ENCODE results near the gene SETDB2.
"Not testable (repeated sequence)": the region's sequence is repeated elsewhere in the genome, so short reads cannot be mapped to it uniquely, and the experiment has no call there.

SETDB2 gene

DNA sequence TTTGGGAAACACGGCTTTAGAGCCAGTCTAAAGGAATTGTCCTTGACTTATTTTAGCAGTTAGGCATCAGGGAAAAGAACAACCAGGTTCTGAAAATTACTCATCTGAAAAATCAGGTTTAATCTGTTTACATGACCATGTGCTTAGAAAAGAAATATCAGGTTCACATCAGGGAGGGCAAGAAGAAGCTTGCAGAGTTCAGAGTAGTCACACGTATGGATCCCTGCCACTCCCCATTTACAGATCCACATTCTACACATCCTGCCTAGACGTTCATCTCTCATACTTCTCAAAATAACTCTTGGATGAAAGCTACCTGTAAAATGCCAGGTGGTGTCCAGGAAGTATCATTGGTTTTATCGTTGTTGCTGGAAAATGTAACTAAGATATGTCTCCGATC, 37.7 kb downstream of the SETDB2 start:
- DNase-seq, result no peak

- no peak for DNase-seq
These were observed 44.5 kb downstream of the SETDB2 start for GRCh38 chr13:49488563-49488962.

DNA sequence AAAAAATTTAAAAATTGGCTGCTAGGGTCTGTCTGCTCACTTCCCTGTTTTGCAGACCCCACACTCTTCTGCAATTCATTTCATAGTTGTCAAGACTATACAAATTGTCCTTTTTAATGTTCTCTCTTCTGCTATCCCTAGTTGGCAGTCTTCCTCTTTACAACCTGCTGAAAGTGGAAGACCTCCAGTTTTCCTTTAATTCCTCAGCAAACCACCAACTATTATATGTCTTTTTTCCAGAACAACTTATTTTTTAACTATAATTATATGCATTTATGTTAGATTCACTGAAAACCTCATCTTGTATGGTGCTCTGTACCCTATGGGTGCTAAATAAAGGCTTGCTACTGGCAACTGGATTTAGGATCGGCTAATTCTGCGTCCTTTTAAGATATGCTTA, 50.6 kb downstream of the SETDB2 start:
- DNase-seq, result no peak

DNA sequence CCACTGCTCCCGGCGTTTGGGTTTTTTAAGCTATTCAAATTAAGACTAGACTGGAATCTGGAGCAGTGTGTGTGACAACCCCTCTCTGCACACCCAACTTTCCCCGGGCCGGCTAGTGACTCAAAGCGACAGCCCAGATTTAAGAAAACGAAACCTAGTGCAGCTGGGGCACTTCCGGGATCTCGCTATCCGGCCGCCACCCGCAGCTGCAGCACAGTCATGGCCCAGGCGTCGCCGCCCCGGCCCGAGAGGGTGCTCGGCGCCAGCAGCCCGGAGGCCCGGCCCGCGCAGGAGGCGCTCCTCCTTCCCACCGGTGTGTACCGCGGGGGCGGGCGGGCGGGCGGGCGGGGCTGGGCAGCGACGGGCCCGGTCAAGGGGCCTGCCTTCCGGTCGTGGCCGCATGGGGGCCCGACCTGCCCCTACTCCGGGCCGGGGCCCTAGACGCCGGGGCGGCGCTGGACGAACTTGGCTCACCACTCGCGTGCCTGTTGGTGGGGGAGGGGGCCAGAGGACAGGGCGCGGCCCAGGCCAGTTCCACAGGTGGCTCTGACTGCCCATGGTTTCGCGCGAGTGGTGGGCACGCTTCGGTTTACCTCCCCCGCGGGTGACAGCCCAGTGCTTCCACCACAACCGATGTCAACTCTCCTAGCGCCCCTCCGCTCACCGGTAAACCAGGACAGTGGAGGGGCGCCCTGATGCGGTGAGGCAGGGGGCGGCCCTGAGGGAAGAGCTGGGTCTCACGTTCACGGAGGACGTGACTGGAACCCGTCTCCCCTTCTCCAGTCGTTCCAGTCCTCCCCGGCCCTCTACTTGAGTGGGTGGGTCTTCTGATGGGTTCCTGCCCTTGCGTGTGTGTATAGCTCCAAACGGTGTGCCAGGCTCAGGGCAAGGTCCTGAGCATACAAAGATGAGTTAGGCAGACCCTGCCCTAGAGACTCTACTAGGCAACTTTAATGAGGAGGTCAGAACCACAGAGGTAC, 52.0 kb downstream of the SETDB2 start, which contains the start of gene PHF11:
PHF11 (plus strand) TSS at position 171 of the 980 bp plus-strand sequence; CDS start at position 220, 49 bp downstream.
- DNase-seq, result no peak

DNA sequence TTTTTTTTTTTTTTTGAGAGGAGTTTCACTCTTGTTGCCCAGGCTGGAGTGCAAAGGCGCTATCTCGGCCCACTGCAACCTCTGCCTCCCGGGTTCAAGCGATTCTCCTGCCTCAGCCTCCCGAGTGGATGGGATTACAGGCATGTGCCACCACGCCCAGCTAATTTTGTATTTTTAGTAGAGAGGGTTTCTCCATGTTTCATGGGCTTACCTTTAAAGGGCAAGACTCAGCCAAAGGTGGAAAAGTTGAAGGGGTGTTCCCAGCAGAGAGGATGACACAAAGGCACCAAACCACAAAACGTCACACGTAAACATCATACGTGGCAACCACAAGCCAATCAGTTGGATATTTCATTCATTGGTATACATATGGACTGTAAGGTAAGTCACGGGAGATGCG, 52.8 kb downstream of the SETDB2 start:
- DNase-seq, result not testable (repeated sequence)

DNA sequence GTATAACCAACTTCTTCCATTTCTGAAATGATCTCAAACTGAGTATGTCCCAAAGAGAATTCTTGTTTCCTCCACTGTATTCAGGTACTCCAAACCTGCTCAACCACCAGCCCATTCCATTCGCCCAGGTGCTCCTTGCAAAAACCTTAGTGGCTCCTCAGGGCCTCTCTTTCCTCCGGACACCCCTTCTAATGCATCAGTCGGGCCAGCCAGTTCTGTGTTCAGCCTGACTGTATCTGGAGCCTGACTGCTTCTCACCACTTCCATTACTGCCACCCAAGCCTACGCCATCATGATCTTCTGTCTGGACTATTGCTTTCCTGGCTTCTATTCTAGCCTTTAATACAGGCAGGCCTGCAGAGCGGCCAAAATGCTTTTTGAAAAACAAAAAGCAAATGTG, 53.2 kb downstream of the SETDB2 start:
- DNase-seq, result no peak

GRCh38 chr13:49498206-49498605, 54.1 kb downstream of the SETDB2 start:
- DNase-seq, result no peak

DNA sequence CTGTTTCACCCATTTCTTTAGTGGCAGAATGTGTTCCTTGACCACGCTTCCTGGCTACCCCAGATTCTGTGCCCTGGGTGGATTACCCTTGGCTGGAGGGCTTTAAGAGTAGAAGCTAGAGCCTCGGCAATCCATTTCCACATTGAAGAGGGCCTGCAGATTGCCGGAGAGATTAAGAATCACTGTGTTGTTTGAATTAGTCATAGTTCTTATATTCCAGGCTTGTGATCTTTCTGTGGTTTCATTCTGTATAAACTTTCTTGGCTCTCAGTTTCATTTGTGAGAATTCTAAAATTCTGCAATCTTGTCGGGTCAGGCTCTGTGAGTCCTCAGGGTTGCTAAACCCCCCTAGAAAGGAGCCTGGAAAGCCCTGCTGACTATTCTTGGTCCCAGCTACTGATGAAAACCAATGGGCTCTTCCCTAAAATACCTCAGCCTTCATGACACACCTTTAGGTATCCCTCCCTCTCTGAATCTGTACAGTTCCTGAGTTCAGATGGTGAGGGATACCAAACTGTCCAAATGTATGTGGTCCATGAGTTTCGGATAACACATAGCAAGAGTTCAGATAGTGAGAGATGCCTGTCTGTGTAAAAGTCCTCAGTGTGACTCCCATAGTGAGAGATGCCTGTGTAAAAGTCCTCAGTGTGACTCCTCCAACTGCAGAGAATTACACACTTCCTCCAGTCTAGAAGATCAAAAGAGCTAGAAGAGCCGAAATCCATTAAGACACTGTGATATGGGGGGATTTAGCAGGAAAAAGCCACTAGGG, 56.0 kb downstream of the SETDB2 start:
- DNase-seq, result no peak

GRCh38 chr13:49502954-49503353, 58.9 kb downstream of the SETDB2 start:
- DNase-seq, result no peak

DNA sequence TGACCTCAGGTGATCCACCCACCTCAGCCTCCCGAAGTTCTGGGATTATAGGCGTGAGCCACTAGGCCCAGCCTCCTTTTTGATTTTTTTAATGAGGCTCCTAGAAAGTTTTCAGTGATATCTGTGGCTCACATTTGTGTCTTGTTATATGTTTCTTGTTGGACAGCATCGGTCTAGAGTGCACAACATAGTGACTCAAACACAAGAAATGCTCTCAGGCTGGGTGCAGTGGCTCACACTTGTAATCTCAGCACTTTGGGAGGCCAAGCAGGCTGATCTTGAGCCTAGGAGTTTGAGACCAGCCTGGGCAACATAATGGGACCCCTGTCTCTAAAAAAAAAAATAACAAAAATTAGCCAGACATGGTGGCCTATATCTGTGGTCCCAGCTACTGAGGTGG, 59.9 kb downstream of the SETDB2 start:
- no peak for DNase-seq

GRCh38 chr13:49512578-49512977, 68.5 kb downstream of the SETDB2 start:
- DNase-seq, result no peak

DNA sequence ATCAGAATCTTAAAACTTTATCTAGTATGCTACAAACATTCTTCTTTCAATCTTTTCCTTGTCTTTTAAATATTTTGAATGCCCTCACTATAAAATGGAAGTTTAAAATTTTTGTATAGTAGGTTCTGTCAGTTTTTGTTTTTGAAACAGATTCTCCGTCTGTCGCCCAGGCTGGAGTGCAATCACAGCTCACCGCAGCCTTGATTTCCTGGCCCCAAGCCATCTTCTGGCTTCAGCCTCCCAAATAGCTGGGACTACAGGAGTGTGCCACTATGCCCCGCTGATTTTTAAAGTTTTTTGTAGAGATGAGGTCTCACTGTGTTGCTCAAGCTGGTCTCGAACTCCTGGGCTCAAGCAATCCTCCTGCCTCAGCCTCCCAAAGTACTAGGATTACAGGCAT, 72.4 kb downstream of the SETDB2 start:
- no peak for DNase-seq

DNA sequence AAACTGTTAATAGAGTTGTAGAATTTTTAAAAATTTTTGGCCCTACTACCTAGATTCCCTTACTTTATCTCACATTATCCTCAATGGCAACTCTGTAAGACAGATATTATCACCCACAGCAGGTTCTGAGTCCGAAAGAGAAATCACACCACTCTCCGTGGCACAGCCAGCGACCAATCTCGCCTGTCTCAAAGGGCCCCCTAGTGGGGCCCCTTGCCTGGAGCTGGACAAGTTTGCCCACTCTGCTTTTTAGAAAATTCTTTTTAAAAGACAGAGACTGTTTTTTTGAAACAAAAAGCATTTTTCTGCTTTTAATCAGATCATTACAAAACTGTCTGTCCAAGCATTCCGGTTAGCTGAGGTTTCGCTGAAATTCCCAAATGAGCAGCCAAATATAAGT, 73.4 kb downstream of the SETDB2 start:
- DNase-seq, result no peak

- no peak for DNase-seq
These were observed 77.2 kb downstream of the SETDB2 start for GRCh38 chr13:49521224-49521623.

DNA sequence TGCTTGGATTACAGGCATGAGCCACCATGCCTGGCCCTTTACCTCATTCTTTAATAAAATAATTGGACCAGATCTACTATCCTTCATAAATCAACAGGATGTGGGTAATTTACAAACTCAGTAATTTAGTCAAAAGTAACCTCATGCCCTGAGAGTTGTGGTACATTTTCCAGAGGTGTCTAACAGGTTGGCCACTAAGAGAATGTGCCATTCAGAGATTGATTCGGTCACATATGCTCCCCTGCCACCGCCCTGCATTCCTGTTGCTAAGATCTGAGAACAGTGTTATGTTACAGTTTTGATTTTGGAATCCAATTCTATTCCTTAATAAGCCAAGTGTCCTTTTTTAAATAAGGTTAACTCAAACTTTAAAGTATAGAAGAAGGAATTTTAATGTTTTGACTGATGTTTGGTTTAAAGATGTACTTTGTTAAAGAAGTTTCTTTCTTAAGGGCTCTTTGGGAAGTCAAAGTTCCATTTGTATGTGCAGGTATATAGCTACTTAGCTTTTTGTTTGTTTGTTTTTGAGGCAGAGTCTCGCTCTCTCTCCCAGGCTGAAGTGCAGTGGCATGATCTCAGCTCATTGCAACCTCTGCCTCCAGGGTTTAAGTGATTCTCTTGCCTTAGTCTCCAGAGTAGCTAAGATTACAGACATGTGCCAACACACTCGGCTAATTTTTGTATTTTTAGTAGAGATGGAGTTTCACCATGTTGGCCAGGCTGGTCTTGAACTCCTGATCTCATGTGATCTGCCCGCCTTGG, 80.8 kb downstream of the SETDB2 start:
- no peak for DNase-seq

DNA sequence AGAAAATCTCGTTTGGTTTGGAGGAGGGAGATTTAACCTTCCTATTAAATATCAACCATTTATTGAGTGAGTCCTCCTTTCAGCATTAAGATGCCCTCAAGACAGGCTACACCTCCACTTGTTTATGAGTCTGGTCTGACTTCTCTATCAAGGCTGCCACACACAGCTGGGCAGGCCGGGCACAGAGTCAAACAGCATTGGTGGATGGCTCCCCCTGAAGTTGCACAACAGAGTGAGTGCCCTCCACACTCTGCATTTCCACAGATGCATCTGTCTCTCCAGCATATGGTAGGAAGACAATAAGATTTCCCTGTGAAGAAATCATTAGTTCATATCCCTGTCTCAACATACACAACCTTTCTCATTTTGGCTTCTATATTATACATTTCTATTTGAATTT, 83.0 kb downstream of the SETDB2 start:
- no peak for DNase-seq

- no peak for DNase-seq
These were observed 84.1 kb downstream of the SETDB2 start for GRCh38 chr13:49528161-49528560.

GRCh38 chr13:49530457-49530856, 86.4 kb downstream of the SETDB2 start:
- no peak for DNase-seq

DNA sequence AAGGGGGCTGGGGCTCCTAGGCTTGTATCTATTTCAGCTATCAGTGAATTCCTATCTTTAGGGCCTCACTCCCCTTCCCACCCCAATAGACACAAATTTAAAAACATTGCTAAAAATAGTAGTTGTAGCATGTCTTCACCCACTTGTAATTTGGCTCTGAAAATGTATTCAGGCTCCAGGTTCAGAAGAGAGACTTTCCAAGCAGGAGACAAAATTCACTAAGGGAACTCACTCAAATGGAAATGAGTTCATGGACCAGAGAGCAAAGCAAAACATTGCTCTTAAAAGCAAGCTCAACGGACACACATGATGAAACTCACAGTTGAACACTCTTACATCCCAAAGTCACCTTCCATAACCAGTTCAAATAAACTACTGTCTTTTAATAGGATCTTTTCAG, 88.5 kb downstream of the SETDB2 start:
- DNase-seq, result no peak

DNA sequence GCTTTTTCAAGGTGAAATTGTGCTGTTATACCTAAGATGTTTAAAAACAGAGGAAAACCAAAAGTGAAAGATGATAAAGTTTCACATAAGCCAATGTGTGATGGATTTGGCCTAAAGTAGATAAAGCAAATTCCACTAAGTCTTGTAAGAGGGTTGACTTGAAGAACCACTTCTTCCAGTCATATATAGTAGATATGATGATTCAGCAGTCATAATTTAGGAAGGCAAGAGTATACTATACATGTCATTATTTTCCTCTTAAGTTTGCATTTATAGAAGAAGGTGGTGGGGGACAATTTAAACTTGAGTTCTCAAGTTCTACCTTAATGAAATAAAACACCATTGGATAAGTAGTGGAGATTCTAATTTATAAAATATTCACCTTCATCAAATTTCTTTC, 88.9 kb downstream of the SETDB2 start:
- no peak for DNase-seq

DNA sequence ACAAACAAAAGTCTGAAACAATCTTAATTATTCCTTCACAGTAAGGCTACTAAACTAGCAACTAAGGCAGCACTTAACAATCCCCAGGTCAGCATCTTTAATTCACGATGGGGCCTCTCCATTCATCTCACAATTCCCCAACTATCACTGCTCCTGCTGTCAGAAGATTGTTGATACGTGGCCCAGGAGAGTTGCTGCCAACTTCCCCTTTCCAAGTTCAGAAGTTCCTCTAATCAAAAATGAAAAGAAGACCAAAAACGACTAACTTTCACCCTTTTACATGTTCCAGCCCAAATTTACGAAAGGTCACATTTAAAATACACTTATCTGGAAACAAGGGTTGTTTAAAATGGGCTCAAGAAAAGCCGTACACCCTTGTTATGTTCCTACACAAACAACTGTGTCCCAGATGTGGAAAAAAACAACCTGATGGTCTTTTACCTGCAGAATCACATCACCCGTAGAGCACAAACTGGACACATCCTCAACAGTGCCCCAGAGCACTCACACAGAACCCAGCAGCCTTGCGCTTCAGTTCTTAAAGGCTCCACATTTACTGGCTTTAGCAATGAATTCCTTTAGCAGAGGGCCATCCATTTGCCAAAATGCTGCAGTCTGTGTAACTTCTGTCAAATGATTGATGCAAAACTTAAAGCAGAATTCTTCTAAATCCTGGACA, 89.7 kb downstream of the SETDB2 start:
- no peak for DNase-seq

GRCh38 chr13:49536144-49536873, 92.2 kb downstream of the SETDB2 start:
- no peak for DNase-seq
